HepG2 (cell line): ENCODE results near the gene STX2. TPM values are rescaled to one million over a fixed set of nuclear protein-coding genes. Genes with fewer than 3 reads are reported as not detected.
A peak's percentile ranks its signal among the peaks of the same experiment; 100 is the strongest.

Source experiments
- ATAC-seq: fragments of 200-7000 bp; cut with Tn5 transposase; 3 replicates; pipeline ENCODE4 v1.9.1; 2020; ENCODE audit warnings: mild to moderate bottlenecking, moderate library complexity
- Bru-seq: library from RNA; stranded (reverse); fragments of 400-500 nt; gene quantifications from one replicate; lab custom pipeline; 2021; lab: Mats Ljungman, UMichigan
- BruChase-seq, 2 experiments: library from RNA; stranded (reverse); fragments of 400-500 nt; gene quantifications; one replicate each; lab custom pipeline; 2021; lab: Mats Ljungman, UMichigan
- BruUV-seq: library from RNA; stranded (reverse); fragments of 400-500 nt; replicated peaks from 2 replicates; lab custom pipeline; 2021; lab: Mats Ljungman, UMichigan
- CTCF ChIA-PET: fragments of 300-600 bp; formaldehyde crosslinking; extraction: SDS; loops from one replicate; lab custom pipeline; 2021; ENCODE audit warnings: low total read pairs, inconsistent platforms, low intra/inter-chr PET ratio; lab: Yijun Ruan, JAX
- POLR2A ChIA-PET: fragments of 350-600 bp; sonication (Branson Sonifier 250); formaldehyde crosslinking; loops from one replicate; lab custom pipeline; 2020; ENCODE audit warnings: antibody characterized with exemption, inconsistent platforms; lab: Yijun Ruan, JAX
- DNase-seq: peaks from one replicate; pipeline ENCODE4 v3.0.0-alpha.2; 2015; ENCODE audit warnings: low spot score
- FAIRE-seq: peaks from 3 replicates; lab custom pipeline; 2011; peaks lifted over from hg19 to GRCh38; lab: Jason Lieb, UNC
- H2AFZ ChIP-seq: one replicate; pipeline ENCODE4 v1.6.1; 2011; ENCODE audit warnings: low read length, inconsistent platforms
- H3K27ac ChIP-seq: fragments of 300-600 bp; 3 replicates; pipeline ENCODE4 v1.8.0; 2011; ENCODE audit warnings: mixed run types, mild to moderate bottlenecking, mixed read lengths, low read length, inconsistent platforms; ENCODE audit not compliant: insufficient read depth; ENCODE audit errors: extremely low read length
- H3K27me3 ChIP-seq, 2 experiments: fragments of 200-600 bp in 1 of 2; 2 replicates in 1 of 2; 3 replicates in 1 of 2; pipeline versions ENCODE4 v1.6.0 to v1.8.0; 2011; ENCODE audit warnings: low read length in 2 of 2, mild to moderate bottlenecking in 2 of 2, moderate library complexity in 2 of 2, inconsistent platforms in 1 of 2; ENCODE audit not compliant: insufficient read depth in 2 of 2, control insufficient read depth in 1 of 2
- H3K36me3 ChIP-seq, 2 experiments: fragments of 200-600 bp in 1 of 2; replicated peaks in 1 of 2; 2 replicates in 1 of 2; 3 replicates in 1 of 2; pipeline versions ENCODE4 v1.5.1 to v1.8.0; 2011; ENCODE audit warnings: low read length in 2 of 2, inconsistent platforms in 1 of 2; ENCODE audit not compliant: insufficient read depth in 2 of 2, control insufficient read depth in 1 of 2
- H3K4me1 ChIP-seq: 2 replicates; pipeline ENCODE4 v1.5.1; 2012; ENCODE audit warnings: low read length, inconsistent platforms; ENCODE audit not compliant: insufficient read depth
- H3K4me2 ChIP-seq: 2 replicates; pipeline ENCODE4 v1.6.0; 2011; ENCODE audit warnings: low read depth, low read length, inconsistent platforms
- H3K4me3 ChIP-seq, 3 experiments: fragments of 200-600 bp in 1 of 3; sonication (generic), shearing (Covaris generic) in 1 of 3; replicated peaks in 1 of 3; 2 replicates each; pipeline ENCODE4 v1.5.1; 2011 to 2016; ENCODE audit warnings: low read length in 3 of 3, inconsistent platforms in 2 of 3, low read depth in 2 of 3, mild to moderate bottlenecking in 2 of 3, control low read depth in 1 of 3, mixed read lengths in 1 of 3; ENCODE audit not compliant: insufficient read depth in 1 of 3
- H3K79me2 ChIP-seq: one replicate; pipeline ENCODE4 v1.6.1; 2011; ENCODE audit warnings: low read length, inconsistent platforms; ENCODE audit not compliant: insufficient read depth
- H3K9ac ChIP-seq: 2 replicates; pipeline ENCODE4 v1.6.0; 2011; ENCODE audit warnings: mild to moderate bottlenecking, low read depth, low read length, inconsistent platforms; ENCODE audit not compliant: insufficient read depth
- H3K9me3 ChIP-seq: 2 replicates; pipeline ENCODE4 v1.5.1; 2012; ENCODE audit warnings: mild to moderate bottlenecking, low read length
- H4K20me1 ChIP-seq: 2 replicates; pipeline ENCODE4 v1.6.0; 2011; ENCODE audit warnings: inconsistent platforms, mild to moderate bottlenecking, low read length, moderate library complexity; ENCODE audit not compliant: insufficient read depth
- GABPA ChIP-seq, 2 experiments: IDR thresholded peaks; 2 replicates each; pipeline ENCODE4 v1.6.1; 2011 to 2016; ENCODE audit warnings: low read depth in 2 of 2, low read length in 1 of 2, missing biosample characterization in 1 of 2, missing genetic modification characterization in 1 of 2
- GLI4 ChIP-seq: sonication (generic); formaldehyde crosslinking; IDR thresholded peaks from 2 replicates; pipeline ENCODE4 v1.5.1; 2020; ENCODE audit warnings: missing genetic modification reagents, mild to moderate bottlenecking, moderate library complexity, borderline replicate concordance
- HDAC2 ChIP-seq: sonication (generic); formaldehyde crosslinking; IDR thresholded peaks from 2 replicates; pipeline ENCODE4 v1.4.0; 2020; ENCODE audit warnings: missing genetic modification reagents
- KDM5A ChIP-seq: fragments of 200-600 bp; sonication (generic); IDR thresholded peaks from 2 replicates; pipeline ENCODE4 v1.7.0; 2018; ENCODE audit warnings: antibody characterized with exemption, mild to moderate bottlenecking, low read length, borderline replicate concordance
- PAF1 ChIP-seq: IDR thresholded peaks from 2 replicates; pipeline ENCODE4 v1.6.1; 2016; ENCODE audit warnings: missing genetic modification reagents, missing compliant biosample characterization
- ZNF792 ChIP-seq: IDR thresholded peaks from 2 replicates; pipeline ENCODE4 v1.6.1; 2016
- ZNF883 ChIP-seq: sonication (generic); formaldehyde crosslinking; IDR thresholded peaks from 2 replicates; pipeline ENCODE4 v1.5.1; 2020; ENCODE audit warnings: mild to moderate bottlenecking, missing genetic modification reagents; ENCODE audit errors: not compliant biosample characterization
- ZSCAN25 ChIP-seq: sonication (generic); formaldehyde crosslinking; IDR thresholded peaks from 2 replicates; pipeline ENCODE4 v1.8.0; 2022; ENCODE audit warnings: mild to moderate bottlenecking, missing genetic modification reagents
- ZSCAN31 ChIP-seq: sonication (generic); formaldehyde crosslinking; IDR thresholded peaks from 2 replicates; pipeline ENCODE4 v1.5.0; 2020; ENCODE audit warnings: low read depth, mild to moderate bottlenecking, missing genetic modification reagents
- ZSCAN9 ChIP-seq: IDR thresholded peaks from 2 replicates; pipeline ENCODE4 v1.6.1; 2016; ENCODE audit warnings: borderline replicate concordance
- WGBS: methylation state at CpG from one replicate; pipeline ENCODE4 v1.1.6; 2017; ENCODE audit warnings: low lambda C conversion rate; 5-methylcytosine and 5-hydroxymethylcytosine counted together
- in situ Hi-C: cut with HindIII; loops from 2 replicates; pipeline ENCODE4 v1.10.0; 2017; ENCODE audit warnings: low pct_unique_long_range_greater_than_20kb; ENCODE audit not compliant: extremely low pct_ligation_motif_present
- intact Hi-C: fragments of 100-400 bp; cut with micrococcal nuclease; formaldehyde crosslinking; loops from one replicate; pipeline ENCODE4 v1.10.0; 2022; ENCODE audit not compliant: unreplicated experiment
- long read RNA-seq, 2 experiments: library from RNA in 1 of 2; library from polyadenylated mRNA in 1 of 2; stranded (forward) in 1 of 2; unstranded in 1 of 2; transcript quantifications; one replicate each; pipeline ENCODE4 v2.0.0, GENCODE V29; 2019 to 2022
- polyA minus RNA-seq, 3 experiments: library from RNA; depleted of rRNA, polyadenylated mRNA; stranded (reverse); fragments of >200 nt; gene quantifications; 2 replicates each; pipeline ENCODE4 v1.2.3, GENCODE V29; 2011; ENCODE audit warnings: low replicate concordance in 1 of 3
- polyA plus RNA-seq, 8 experiments: library from polyadenylated mRNA; depleted of rRNA in 3 of 8; stranded (reverse) in 7 of 8; unstranded in 1 of 8; fragments of >200 nt; fragmentation: Illumina TruSeq in 4 of 8; extraction: Trizol in 4 of 8; gene quantifications; 2 replicates each; pipeline versions ENCODE4 v1.2.1 to v1.2.3, GENCODE V29; 2011 to 2016; ENCODE audit warnings: low read depth in 4 of 8, missing spikeins in 1 of 8, mixed read lengths in 1 of 8; ENCODE audit not compliant: insufficient read depth in 1 of 8
- total RNA-seq, 5 experiments: library from RNA; depleted of rRNA; stranded (reverse); fragments of >200 nt; fragmentation: Illumina TruSeq; extraction: Trizol; gene quantifications; 2 replicates each; pipeline ENCODE4 v1.2.3, GENCODE V29; 2016; ENCODE audit warnings: low read depth in 1 of 5
- TF ChIP-seq, protein P1 (sequence below): IDR thresholded peaks from 2 replicates; pipeline ENCODE4 v1.6.1; 2016; ENCODE audit warnings: mild to moderate bottlenecking
- TF ChIP-seq, protein P2 (sequence below): IDR thresholded peaks from 2 replicates; pipeline ENCODE4 v1.6.1; 2016; ENCODE audit warnings: missing compliant biosample characterization, missing genetic modification reagents, borderline replicate concordance
- TF ChIP-seq, protein P3 (sequence below): sonication (generic); formaldehyde crosslinking; IDR thresholded peaks from 2 replicates; pipeline ENCODE4 v1.5.0; 2020; ENCODE audit warnings: missing genetic modification reagents, mild to moderate bottlenecking, borderline replicate concordance

Gene STX2
- total RNA-seq (2016; rRNA removed; fragmentation: Illumina TruSeq; extraction: Trizol) (12.4 and 13.4 TPM in 2 replicates), polyA plus RNA-seq (2011; rRNA removed) (22.8 and 25.1 TPM in 2 replicates), polyA minus RNA-seq (2011; rRNA and poly(A)+ RNA removed; ENCODE audit: low replicate concordance) (8.4 and 9.4 TPM in 2 replicates), Bru-seq, nascent RNA (percentile 55 among the genes with signal in this experiment), BruChase-seq, experiment 1, labeled RNA remaining after a 6-hour chase (percentile 67 among the genes with signal in this experiment), BruChase-seq, experiment 2, labeled RNA remaining after a 2-hour chase (percentile 60 among the genes with signal in this experiment)
- 10.3 and 12.4 TPM in 2 replicates for total RNA-seq (2016; cell fraction: cytosol; rRNA removed; fragmentation: Illumina TruSeq; extraction: Trizol; ENCODE audit: low read depth)
- 11.7 and 13.3 TPM in 2 replicates for total RNA-seq (2016; cell fraction: insoluble cytoplasmic fraction; rRNA removed; fragmentation: Illumina TruSeq; extraction: Trizol)
- total RNA-seq (2016; cell fraction: membrane; rRNA removed; fragmentation: Illumina TruSeq; extraction: Trizol): 17.4 and 19.2 TPM in 2 replicates
- total RNA-seq (2016; cell fraction: nucleus; rRNA removed; fragmentation: Illumina TruSeq; extraction: Trizol): 9.3 and 11.7 TPM in 2 replicates
- 9.8 and 15.2 TPM in 2 replicates for polyA plus RNA-seq (2011; cell fraction: cytosol; rRNA removed)
- 35.1 and 44.2 TPM in 2 replicates for polyA plus RNA-seq (2011; cell fraction: nucleus; rRNA removed)
- polyA plus RNA-seq (2012): 13.4 and 16.2 TPM in 2 replicates
- 8.3 and 10.5 TPM in 2 replicates for polyA plus RNA-seq (2016; cell fraction: cytosol; fragmentation: Illumina TruSeq; extraction: Trizol; ENCODE audit: low read depth)
- 13.2 and 13.7 TPM in 2 replicates for polyA plus RNA-seq (2016; cell fraction: insoluble cytoplasmic fraction; fragmentation: Illumina TruSeq; extraction: Trizol; ENCODE audit: low read depth)
- 14.0 and 15.0 TPM in 2 replicates for polyA plus RNA-seq (2016; cell fraction: membrane; fragmentation: Illumina TruSeq; extraction: Trizol; ENCODE audit: low read depth)
- polyA plus RNA-seq (2016; cell fraction: nucleus; fragmentation: Illumina TruSeq; extraction: Trizol; ENCODE audit: insufficient read depth, low read depth): 18.7 and 22.3 TPM in 2 replicates
- 7.5 and 8.7 TPM in 2 replicates for polyA minus RNA-seq (2011; cell fraction: cytosol; rRNA and poly(A)+ RNA removed)
- 19.6 and 26.2 TPM in 2 replicates for polyA minus RNA-seq (2011; cell fraction: nucleus; rRNA and poly(A)+ RNA removed)
- long read RNA-seq, experiment 1, partial matches to known transcripts: 0 of 3 reads
- long read RNA-seq, experiment 1, other reads (novel, unspliced or antisense): 3 of 3 reads
- long read RNA-seq, experiment 2, partial matches to known transcripts: 5 of 10 reads
- long read RNA-seq, experiment 2, other reads (novel, unspliced or antisense): 5 of 10 reads

DNA sequence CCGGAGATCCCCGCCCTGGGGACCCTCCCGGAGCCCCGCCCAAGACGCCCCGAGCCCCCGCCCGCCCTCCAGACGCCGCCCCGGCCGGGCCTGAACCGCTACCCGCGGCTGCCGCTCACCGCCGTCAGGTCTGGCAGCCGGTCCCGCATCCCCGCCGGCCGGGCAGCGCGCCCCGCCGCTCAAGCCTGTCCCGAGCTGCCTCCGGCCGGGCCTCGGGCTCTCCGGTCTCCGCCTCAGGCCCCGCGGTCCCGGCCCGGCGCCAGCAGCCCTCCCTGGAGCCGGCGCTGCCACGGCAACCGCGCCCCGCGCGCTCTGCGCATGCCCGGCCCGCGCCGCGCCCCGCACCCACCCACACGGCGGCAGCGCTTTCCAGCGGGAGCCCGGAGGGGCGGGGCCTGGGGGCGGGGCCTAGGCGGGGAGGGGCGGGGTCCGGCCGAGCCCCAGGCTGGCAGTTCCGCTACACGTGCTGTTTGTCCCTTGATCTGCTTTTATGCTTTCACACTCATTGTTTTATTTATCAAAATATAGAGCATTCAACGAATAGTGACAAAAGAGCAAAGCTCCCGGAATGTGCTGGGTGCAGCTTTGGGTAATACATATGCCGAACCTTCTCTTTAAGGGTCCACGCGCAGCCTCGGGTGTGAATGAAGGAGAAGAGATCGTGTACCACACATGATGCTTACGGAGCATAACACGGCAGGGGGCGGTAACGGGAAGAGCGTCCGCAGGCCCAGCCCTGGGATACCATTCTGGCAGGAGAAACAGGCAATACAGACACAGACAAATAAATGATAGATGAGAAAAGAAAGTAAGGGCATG is at the start of gene STX2:
TSS of gene STX2 (minus strand) at position 300 of the 819 bp plus-strand sequence. CDS start at position 149, 151 bp downstream.
- CTCF ChIA-PET: interaction anchor here (1.4 kb wide), 1 partner anchor 32 kb away, joined by 10 read pairs; no protein-coding TSS in a partner anchor
- H3K36me3 ChIP-seq: 0 out of 5 replicates have a peak, but pooled peaks cover 0 to 2% of the 10 kb centered on the region in 2 experiments
- ATAC-seq (peak; percentile 83), FAIRE-seq (peak; percentile 76), DNase-seq (peak; percentile 80)
- H3K27me3 ChIP-seq: no peaks in the 10 kb centered on the region
- no TSS peak for BruUV-seq
- POLR2A ChIA-PET: interaction anchor here (1.0 to 1.6 kb wide), 3 partner anchors 30 to 63 kb away, joined by 3 to 12 read pairs (median 3); no protein-coding TSS in a partner anchor
- no peaks in the 10 kb centered on the region for H3K9me3 ChIP-seq
- H3K4me1 ChIP-seq: peaks cover 26% of the 10 kb centered on the region
- H3K27ac ChIP-seq: peak within 1 kb of the TSS; percentile 59
- no peaks in the 10 kb centered on the region for H4K20me1 ChIP-seq
- under 1% methylated on average over 17 of the region's 79 CpGs for WGBS
- H3K4me2 ChIP-seq: peak within 1 kb of the TSS; percentile 90
- peaks cover 10% of the 10 kb centered on the region for H3K79me2 ChIP-seq
- intact Hi-C loops (loop anchor here (2.0 kb wide), 1 partner anchor 32 kb away; no protein-coding TSS in a partner anchor), in situ Hi-C loops (loop anchor here (5.0 kb wide), 1 partner anchor 33 kb away; the partner anchor contains the start of gene RAN)
- H3K9ac ChIP-seq: peak within 1 kb of the TSS; percentile 76
- H3K4me3 ChIP-seq: peak within 1 kb of the TSS; percentile 75 to 93 (median 86)
- H2AFZ ChIP-seq: peak within 1 kb of the TSS; percentile 79
- TF ChIP-seq GABPA (IDR thresholded peaks at IDR 0.05; ENCODE audit: low read depth, low read length): no peak
- TF ChIP-seq GABPA (CRISPR knock-in tag; IDR thresholded peaks at IDR 0.05; ENCODE audit: low read depth): 0 out of 2 replicates have a peak, but pooled peaks have one; percentile 9
- TF ChIP-seq ZNF883 (CRISPR knock-in tag): peak; percentile 57
- TF ChIP-seq PAF1 (CRISPR knock-in tag): no peak
- peak; percentile 57; the same call in 1 of the 2 replicates for TF ChIP-seq HDAC2 (CRISPR knock-in tag)
- TF ChIP-seq GLI4 (CRISPR knock-in tag): peak; percentile 36; the same call in 1 of the 2 replicates
- TF ChIP-seq KDM5A: peak; percentile 39; the same call in 1 of the 2 replicates
- no peak for TF ChIP-seq ZSCAN9
- TF ChIP-seq ZSCAN31 (CRISPR knock-in tag): peak; percentile 43; the same call in 1 of the 2 replicates
- TF ChIP-seq, protein P1, sequence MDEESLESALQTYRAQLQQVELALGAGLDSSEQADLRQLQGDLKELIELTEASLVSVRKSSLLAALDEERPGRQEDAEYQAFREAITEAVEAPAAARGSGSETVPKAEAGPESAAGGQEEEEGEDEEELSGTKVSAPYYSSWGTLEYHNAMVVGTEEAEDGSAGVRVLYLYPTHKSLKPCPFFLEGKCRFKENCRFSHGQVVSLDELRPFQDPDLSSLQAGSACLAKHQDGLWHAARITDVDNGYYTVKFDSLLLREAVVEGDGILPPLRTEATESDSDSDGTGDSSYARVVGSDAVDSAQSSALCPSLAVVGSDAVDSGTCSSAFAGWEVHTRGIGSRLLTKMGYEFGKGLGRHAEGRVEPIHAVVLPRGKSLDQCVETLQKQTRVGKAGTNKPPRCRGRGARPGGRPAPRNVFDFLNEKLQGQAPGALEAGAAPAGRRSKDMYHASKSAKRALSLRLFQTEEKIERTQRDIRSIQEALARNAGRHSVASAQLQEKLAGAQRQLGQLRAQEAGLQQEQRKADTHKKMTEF (CRISPR knock-in tag): 0 out of 2 replicates have a peak, but pooled peaks have one; percentile 26
- 0 out of 2 replicates have a peak, but pooled peaks have one; percentile 44 for TF ChIP-seq ZSCAN25 (CRISPR knock-in tag)
- TF ChIP-seq, protein P2, sequence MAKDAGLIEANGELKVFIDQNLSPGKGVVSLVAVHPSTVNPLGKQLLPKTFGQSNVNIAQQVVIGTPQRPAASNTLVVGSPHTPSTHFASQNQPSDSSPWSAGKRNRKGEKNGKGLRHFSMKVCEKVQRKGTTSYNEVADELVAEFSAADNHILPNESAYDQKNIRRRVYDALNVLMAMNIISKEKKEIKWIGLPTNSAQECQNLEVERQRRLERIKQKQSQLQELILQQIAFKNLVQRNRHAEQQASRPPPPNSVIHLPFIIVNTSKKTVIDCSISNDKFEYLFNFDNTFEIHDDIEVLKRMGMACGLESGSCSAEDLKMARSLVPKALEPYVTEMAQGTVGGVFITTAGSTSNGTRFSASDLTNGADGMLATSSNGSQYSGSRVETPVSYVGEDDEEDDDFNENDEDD: peak; percentile 66; the same call in 1 of the 2 replicates
- TF ChIP-seq, protein P3, sequence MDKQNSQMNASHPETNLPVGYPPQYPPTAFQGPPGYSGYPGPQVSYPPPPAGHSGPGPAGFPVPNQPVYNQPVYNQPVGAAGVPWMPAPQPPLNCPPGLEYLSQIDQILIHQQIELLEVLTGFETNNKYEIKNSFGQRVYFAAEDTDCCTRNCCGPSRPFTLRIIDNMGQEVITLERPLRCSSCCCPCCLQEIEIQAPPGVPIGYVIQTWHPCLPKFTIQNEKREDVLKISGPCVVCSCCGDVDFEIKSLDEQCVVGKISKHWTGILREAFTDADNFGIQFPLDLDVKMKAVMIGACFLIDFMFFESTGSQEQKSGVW: no peak
- peak; percentile 35; the same call in 1 of the 2 replicates for TF ChIP-seq ZNF792 (CRISPR knock-in tag)
